ENCODE measurements around the gene CHADL.

DNA sequence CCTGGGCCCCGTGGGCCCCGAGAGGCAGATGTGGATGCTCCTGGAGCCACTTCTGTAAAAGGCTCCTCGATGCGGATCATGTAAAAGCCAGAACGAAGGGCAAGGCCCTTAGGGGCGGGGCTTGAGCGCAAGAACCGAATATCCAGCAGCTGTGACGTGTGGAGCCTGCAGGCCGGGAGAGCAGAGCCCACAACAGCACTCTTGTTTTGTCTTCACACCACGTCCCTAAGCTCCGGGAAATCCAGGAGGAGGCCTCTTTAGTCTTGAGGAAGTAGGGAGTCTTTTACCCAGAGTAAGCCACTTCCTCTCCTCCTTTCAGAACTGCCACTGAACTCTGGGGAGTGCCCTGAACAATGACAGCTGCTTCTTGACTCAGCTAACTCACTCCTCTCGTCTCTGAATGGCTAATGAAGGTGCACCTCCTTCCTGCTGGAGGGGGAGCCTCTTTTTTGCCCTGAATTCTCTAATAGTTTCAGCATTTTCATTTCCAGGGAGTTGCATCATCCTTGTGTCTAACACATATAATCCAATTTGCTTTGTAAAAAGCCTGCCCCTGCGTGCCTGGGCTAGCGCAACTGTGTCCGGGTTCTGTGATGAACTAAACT is 23.1 kb downstream of the CHADL start:
- TF ChIP-seq ZNF331 (CRISPR knock-in tag; IDR thresholded peaks at IDR 0.05; ENCODE audit: low read depth) (no peak), EZH2 (IDR thresholded peaks at IDR 0.05; ENCODE audit: low read depth, unreplicated experiment) (no peak), EZH2phosphoT487 (IDR thresholded peaks at IDR 0.05; ENCODE audit: unreplicated experiment) (no peak), STAT1 (IDR thresholded peaks at IDR 0.05; ENCODE audit: unreplicated experiment) (no peak)
- TF ChIP-seq, protein P1, sequence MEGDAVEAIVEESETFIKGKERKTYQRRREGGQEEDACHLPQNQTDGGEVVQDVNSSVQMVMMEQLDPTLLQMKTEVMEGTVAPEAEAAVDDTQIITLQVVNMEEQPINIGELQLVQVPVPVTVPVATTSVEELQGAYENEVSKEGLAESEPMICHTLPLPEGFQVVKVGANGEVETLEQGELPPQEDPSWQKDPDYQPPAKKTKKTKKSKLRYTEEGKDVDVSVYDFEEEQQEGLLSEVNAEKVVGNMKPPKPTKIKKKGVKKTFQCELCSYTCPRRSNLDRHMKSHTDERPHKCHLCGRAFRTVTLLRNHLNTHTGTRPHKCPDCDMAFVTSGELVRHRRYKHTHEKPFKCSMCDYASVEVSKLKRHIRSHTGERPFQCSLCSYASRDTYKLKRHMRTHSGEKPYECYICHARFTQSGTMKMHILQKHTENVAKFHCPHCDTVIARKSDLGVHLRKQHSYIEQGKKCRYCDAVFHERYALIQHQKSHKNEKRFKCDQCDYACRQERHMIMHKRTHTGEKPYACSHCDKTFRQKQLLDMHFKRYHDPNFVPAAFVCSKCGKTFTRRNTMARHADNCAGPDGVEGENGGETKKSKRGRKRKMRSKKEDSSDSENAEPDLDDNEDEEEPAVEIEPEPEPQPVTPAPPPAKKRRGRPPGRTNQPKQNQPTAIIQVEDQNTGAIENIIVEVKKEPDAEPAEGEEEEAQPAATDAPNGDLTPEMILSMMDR (conservative IDR thresholded peaks at IDR 0.05; ENCODE audit: low read depth in 2 of 2): no peak
- TF ChIP-seq, protein P2, sequence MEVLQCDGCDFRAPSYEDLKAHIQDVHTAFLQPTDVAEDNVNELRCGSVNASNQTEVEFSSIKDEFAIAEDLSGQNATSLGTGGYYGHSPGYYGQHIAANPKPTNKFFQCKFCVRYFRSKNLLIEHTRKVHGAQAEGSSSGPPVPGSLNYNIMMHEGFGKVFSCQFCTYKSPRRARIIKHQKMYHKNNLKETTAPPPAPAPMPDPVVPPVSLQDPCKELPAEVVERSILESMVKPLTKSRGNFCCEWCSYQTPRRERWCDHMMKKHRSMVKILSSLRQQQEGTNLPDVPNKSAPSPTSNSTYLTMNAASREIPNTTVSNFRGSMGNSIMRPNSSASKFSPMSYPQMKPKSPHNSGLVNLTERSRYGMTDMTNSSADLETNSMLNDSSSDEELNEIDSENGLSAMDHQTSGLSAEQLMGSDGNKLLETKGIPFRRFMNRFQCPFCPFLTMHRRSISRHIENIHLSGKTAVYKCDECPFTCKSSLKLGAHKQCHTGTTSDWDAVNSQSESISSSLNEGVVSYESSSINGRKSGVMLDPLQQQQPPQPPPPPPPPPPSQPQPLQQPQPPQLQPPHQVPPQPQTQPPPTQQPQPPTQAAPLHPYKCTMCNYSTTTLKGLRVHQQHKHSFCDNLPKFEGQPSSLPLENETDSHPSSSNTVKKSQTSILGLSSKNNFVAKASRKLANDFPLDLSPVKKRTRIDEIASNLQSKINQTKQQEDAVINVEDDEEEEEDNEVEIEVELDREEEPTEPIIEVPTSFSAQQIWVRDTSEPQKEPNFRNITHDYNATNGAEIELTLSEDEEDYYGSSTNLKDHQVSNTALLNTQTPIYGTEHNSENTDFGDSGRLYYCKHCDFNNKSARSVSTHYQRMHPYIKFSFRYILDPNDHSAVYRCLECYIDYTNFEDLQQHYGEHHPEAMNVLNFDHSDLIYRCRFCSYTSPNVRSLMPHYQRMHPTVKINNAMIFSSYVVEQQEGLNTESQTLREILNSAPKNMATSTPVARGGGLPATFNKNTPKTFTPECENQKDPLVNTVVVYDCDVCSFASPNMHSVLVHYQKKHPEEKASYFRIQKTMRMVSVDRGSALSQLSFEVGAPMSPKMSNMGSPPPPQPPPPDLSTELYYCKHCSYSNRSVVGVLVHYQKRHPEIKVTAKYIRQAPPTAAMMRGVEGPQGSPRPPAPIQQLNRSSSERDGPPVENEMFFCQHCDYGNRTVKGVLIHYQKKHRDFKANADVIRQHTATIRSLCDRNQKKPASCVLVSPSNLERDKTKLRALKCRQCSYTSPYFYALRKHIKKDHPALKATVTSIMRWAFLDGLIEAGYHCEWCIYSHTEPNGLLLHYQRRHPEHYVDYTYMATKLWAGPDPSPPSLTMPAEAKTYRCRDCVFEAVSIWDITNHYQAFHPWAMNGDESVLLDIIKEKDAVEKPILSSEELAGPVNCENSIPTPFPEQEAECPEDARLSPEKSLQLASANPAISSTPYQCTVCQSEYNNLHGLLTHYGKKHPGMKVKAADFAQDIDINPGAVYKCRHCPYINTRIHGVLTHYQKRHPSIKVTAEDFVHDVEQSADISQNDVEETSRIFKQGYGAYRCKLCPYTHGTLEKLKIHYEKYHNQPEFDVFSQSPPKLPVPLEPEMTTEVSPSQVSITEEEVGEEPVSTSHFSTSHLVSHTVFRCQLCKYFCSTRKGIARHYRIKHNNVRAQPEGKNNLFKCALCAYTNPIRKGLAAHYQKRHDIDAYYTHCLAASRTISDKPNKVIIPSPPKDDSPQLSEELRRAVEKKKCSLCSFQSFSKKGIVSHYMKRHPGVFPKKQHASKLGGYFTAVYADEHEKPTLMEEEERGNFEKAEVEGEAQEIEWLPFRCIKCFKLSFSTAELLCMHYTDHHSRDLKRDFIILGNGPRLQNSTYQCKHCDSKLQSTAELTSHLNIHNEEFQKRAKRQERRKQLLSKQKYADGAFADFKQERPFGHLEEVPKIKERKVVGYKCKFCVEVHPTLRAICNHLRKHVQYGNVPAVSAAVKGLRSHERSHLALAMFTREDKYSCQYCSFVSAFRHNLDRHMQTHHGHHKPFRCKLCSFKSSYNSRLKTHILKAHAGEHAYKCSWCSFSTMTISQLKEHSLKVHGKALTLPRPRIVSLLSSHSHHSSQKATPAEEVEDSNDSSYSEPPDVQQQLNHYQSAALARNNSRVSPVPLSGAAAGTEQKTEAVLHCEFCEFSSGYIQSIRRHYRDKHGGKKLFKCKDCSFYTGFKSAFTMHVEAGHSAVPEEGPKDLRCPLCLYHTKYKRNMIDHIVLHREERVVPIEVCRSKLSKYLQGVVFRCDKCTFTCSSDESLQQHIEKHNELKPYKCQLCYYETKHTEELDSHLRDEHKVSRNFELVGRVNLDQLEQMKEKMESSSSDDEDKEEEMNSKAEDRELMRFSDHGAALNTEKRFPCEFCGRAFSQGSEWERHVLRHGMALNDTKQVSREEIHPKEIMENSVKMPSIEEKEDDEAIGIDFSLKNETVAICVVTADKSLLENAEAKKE (CRISPR knock-in tag; IDR thresholded peaks at IDR 0.05): no peak
